ENCODE measurements around the gene KMT5C. TPM values are rescaled to one million over a fixed set of nuclear protein-coding genes. Genes with fewer than 3 reads are reported as not detected.

KMT5C gene
- total and polyA plus RNA-seq, 8 donors, result 4.3 to 27.4 (median 8.9) TPM

DNA sequence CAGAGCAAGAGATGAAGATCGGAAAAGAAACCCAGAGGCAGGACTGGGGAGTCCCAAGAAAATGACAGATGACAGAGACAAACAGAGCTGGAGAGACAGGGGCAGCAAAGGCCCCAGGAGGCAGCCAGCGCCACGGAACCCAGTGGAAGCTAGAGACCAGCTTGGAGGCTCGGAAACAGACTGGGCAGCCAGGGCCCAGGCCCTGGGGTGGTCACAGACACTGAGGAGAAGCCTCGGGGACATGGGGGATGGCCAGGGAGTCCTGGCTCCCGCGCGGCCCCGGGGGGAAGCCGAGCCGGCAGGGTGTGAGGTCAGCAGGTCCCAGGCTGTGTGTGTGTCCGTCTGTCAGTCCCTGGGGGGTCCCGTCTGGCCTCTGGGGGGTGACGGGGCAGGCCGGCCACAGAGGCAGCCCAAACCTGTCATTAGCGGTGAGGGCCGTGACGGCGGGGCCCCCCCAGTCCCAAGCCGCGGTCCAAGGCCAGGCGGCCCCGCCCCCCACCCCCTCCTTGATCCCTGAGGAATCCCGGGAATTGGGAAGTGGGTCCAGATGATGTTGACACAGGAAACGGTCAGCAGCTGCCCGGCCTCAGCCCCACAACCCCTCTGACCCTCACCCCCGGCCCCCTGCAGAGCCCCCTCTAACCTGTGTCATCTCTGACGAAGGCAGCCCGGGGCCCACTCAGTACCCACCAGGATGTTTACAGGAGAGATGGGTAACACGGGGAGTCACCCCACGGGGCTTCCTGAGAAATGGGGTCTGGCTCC, 34.5 kb downstream of the KMT5C start:
- Histone ChIP-seq H3K4me3 (no peak overlapping the region), H3K27ac (no peak overlapping the region), H3K27me3 (peaks cover 0 to 16% (median 2%) of the 10 kb centered on the region in 4 donors), H3K36me3 (no peaks in the 10 kb centered on the region), H3K9me3 (no peaks in the 10 kb centered on the region), H3K4me1 (peaks cover 0 to under 1% (median 0%) of the 10 kb centered on the region in 3 donors)
- no peak for FAIRE-seq
- intact Hi-C loops (cut with DNase I), result loop anchor here in 1 of 3 donors (10.0 kb wide), 1 partner anchor 69 kb away; no protein-coding TSS in a partner anchor
- ATAC-seq, result peak in 2 of 4 donors; percentile 26 to 27
- TF ChIP-seq, protein P1, sequence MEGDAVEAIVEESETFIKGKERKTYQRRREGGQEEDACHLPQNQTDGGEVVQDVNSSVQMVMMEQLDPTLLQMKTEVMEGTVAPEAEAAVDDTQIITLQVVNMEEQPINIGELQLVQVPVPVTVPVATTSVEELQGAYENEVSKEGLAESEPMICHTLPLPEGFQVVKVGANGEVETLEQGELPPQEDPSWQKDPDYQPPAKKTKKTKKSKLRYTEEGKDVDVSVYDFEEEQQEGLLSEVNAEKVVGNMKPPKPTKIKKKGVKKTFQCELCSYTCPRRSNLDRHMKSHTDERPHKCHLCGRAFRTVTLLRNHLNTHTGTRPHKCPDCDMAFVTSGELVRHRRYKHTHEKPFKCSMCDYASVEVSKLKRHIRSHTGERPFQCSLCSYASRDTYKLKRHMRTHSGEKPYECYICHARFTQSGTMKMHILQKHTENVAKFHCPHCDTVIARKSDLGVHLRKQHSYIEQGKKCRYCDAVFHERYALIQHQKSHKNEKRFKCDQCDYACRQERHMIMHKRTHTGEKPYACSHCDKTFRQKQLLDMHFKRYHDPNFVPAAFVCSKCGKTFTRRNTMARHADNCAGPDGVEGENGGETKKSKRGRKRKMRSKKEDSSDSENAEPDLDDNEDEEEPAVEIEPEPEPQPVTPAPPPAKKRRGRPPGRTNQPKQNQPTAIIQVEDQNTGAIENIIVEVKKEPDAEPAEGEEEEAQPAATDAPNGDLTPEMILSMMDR (IDR thresholded peaks at IDR 0.05), result no peak
- WGBS, 2 donors, result 5 to 6% methylated on average over 28 to 31 of the region's 31 CpGs
- DNase-seq, result peak in 1 of 6 donors; percentile 67

DNA sequence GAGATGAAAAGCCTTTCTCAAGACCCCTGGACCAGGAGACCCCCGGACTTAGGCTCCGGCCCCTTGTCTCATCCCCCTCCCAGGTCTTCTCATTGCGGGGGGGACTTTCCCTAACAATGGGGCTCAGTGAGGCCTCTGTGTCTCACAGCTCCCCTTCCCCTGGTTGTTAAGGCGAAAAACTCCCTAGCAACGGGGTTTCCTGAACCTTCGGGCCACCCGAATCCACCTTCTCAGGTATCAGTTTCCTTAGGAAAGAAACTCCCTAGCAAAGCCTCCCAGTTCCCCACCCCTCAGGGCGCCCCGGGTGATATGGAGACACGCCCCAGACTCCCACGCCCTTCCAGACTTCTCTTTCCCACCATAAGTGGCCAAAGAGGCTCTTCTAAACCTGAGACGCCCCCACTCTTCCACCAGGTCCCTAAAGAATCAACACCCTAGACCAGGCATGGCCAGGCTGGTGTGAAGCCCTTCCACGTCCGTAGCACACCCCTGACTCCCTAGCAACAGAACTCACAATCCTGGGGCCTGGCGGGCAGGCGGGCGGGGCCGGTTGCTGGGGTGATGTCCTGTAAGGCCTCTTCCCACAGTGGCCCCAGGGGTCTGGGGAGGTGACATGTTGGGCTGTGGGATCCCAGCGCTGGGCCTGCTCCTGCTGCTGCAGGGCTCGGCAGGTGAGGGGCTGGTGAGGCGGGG, 36.7 kb downstream of the KMT5C start, which contains the start of gene TMEM190:
TMEM190 (plus strand) TSS at position 586 of the 693 bp plus-strand sequence; CDS start at position 614, 28 bp downstream.
- Histone ChIP-seq H3K4me1 (no peaks in the 10 kb centered on the region), H3K27me3 (peaks cover 0 to 7% (median under 1%) of the 10 kb centered on the region in 4 donors), H3K36me3 (no peaks in the 10 kb centered on the region), H3K27ac (no peak within 1 kb of the TSS), H3K4me3 (no peak within 1 kb of the TSS), H3K9me3 (no peaks in the 10 kb centered on the region)
- peak in 1 of 6 donors; percentile 77 for DNase-seq
- peak in 3 of 4 donors; percentile 7 to 36 (median 24) for ATAC-seq
- no peak for FAIRE-seq
- TF ChIP-seq, protein P1 (IDR thresholded peaks at IDR 0.05), result no peak
- 22 to 34% methylated on average over 21 of the region's 21 CpGs for WGBS, 2 donors
- intact Hi-C loops (cut with DNase I), result loop anchor here in 1 of 3 donors (10.0 kb wide), 1 partner anchor 72 kb away; no protein-coding TSS in a partner anchor

DNA sequence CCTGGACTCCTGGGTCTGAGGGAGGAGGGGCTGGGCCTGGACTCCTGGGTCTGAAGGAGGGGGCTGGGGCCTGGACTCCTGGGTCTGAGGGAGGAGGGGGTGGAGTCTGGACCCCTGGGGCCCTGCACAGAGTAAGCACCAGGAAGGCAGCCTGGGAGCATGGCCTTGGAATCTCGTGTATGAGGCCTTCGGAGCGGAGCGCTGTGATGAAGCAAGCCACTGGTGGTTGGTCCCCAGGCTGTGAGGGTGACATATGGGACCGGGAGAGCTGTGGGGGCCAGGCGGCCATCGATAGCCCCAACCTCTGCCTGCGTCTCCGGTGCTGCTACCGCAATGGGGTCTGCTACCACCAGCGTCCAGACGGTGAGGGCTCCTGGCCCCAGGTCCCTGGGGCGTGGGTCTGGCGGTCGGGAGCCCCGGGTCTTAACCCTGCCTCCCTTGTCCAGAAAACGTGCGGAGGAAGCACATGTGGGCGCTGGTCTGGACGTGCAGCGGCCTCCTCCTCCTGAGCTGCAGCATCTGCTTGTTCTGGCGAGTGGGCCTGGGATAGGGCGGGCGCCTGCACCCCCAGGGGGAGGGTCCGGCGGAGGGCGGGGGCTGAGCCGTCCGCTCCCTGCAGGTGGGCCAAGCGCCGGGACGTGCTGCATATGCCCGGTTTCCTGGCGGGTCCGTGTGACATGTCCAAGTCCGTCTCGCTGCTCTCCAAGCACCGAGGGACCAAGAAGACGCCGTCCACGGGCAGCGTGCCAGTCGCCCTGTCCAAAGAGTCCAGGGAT, 37.9 kb downstream of the KMT5C start:
- 24 to 30% methylated on average over 35 to 43 of the region's 43 CpGs for WGBS, 2 donors
- Histone ChIP-seq H3K27ac (no peak overlapping the region), H3K27me3 (no peaks in the 10 kb centered on the region), H3K4me1 (no peaks in the 10 kb centered on the region), H3K9me3 (no peaks in the 10 kb centered on the region), H3K36me3 (no peaks in the 10 kb centered on the region), H3K4me3 (no peak overlapping the region)
- DNase-seq (peak in 1 of 6 donors; percentile 81), ATAC-seq (peak in 1 of 4 donors; percentile 4), FAIRE-seq (no peak)
- intact Hi-C loops (cut with DNase I), result loop anchor here in 1 of 3 donors (10.0 kb wide), 1 partner anchor 73 kb away; no protein-coding TSS in a partner anchor
- TF ChIP-seq, protein P1 (IDR thresholded peaks at IDR 0.05), result no peak

DNA sequence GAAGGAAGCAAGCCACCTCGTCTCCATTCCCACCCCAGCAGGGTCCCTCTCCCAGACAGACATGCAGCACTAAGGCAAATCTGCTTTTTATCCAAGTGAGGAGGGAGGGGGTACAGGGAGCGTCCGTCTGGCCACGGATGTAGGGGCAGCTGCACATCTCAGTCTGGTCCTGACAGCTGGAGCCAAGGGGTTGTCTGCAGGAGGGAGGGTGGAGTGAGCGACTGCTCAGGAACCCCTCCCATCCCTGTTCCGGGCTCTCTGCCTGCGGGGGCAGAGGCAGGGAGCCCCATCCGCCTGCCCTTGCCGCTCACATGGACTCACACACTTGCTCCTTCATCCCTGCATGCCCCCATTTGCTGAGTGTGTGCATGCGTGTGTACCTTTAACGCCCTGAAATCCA, 39.5 kb downstream of the KMT5C start:
- Histone ChIP-seq H3K9me3 (no peaks in the 10 kb centered on the region), H3K36me3 (no peaks in the 10 kb centered on the region), H3K27me3 (no peaks in the 10 kb centered on the region), H3K4me1 (peaks cover 0 to 6% (median 0%) of the 10 kb centered on the region in 3 donors), H3K4me3 (no peak overlapping the region), H3K27ac (no peak overlapping the region)
- FAIRE-seq (no peak), ATAC-seq (no peak), DNase-seq (no peak)
- WGBS, 2 donors, result 79% methylated on average over 11 of the region's 11 CpGs
- TF ChIP-seq, protein P1 (IDR thresholded peaks at IDR 0.05), result no peak
- intact Hi-C loops (cut with DNase I), result loop anchor here in 1 of 3 donors (10.0 kb wide), 1 partner anchor 74 kb away; no protein-coding TSS in a partner anchor
